PC-9 (cell line): ENCODE results near the gene PHLDA1. TPM values are rescaled to one million over a fixed set of nuclear protein-coding genes. Genes with fewer than 3 reads are reported as not detected.

Experiments
- Bru-seq: library from RNA; stranded (reverse); fragments of 400-500 nt; gene quantifications from one replicate; lab custom pipeline; 2021; lab: Mats Ljungman, UMichigan
- BruChase-seq, 2 experiments: library from RNA; stranded (reverse); fragments of 400-500 nt; gene quantifications; one replicate each; lab custom pipeline; 2021; lab: Mats Ljungman, UMichigan
- BruUV-seq: library from RNA; stranded (reverse); fragments of 400-500 nt; replicated peaks from 2 replicates; lab custom pipeline; 2021; lab: Mats Ljungman, UMichigan
- CTCF ChIA-PET: fragments of 300-600 bp; sonication (Branson Sonifier 250); formaldehyde crosslinking; loops from one replicate; lab custom pipeline; 2022; ENCODE audit warnings: antibody characterized with exemption; lab: Charles Lee
- POLR2A ChIA-PET: fragments of 300-600 bp; sonication (Branson Sonifier 250); formaldehyde crosslinking; loops from one replicate; lab custom pipeline; 2022; ENCODE audit warnings: antibody characterized with exemption; ENCODE audit not compliant: unreplicated experiment; lab: Charles Lee
- DNase-seq, 2 experiments: peaks; one replicate each; pipeline versions ENCODE4 v3.0.0 to v3.0.0-alpha.2; 2015 to 2022; ENCODE audit warnings: mixed read lengths in 1 of 2
- H2AFZ ChIP-seq: fragments of 200-600 bp; sonication (generic); 2 replicates; pipeline ENCODE4 v1.8.1; 2017; ENCODE audit warnings: antibody characterized with exemption
- H3F3A ChIP-seq: fragments of 200-600 bp; sonication (generic); 2 replicates; pipeline ENCODE4 v1.8.1; 2017; ENCODE audit warnings: antibody characterized with exemption, mild to moderate bottlenecking, low read depth; ENCODE audit not compliant: insufficient read depth
- H3K27ac ChIP-seq: fragments of 200-600 bp; sonication (generic); 2 replicates; pipeline ENCODE4 v1.6.1; 2016; ENCODE audit warnings: mixed run types
- H3K27me3 ChIP-seq: fragments of 200-600 bp; sonication (generic); 2 replicates; pipeline ENCODE4 v1.6.1; 2016; ENCODE audit warnings: low read depth, mixed run types; ENCODE audit not compliant: insufficient read depth
- H3K36me3 ChIP-seq: fragments of 200-600 bp; sonication (generic); 2 replicates; pipeline ENCODE4 v1.6.1; 2016; ENCODE audit warnings: low read depth, mixed run types
- H3K4me1 ChIP-seq: fragments of 200-600 bp; sonication (generic); replicated peaks from 2 replicates; pipeline ENCODE4 v1.6.1; 2016; ENCODE audit warnings: mixed run types; ENCODE audit not compliant: insufficient read depth
- H3K4me2 ChIP-seq: fragments of 200-600 bp; sonication (generic); 2 replicates; pipeline ENCODE4 v1.6.1; 2017; ENCODE audit warnings: mixed run types
- H3K4me3 ChIP-seq: fragments of 200-600 bp; sonication (generic); 2 replicates; pipeline ENCODE4 v1.6.1; 2016; ENCODE audit warnings: mixed run types
- H3K79me2 ChIP-seq: fragments of 200-600 bp; sonication (generic); 2 replicates; pipeline ENCODE4 v1.6.1; 2017; ENCODE audit warnings: low read depth, mixed run types
- H3K9me2 ChIP-seq: fragments of 200-600 bp; sonication (generic); 2 replicates; pipeline ENCODE4 v1.8.1; 2017; ENCODE audit warnings: mild to moderate bottlenecking; ENCODE audit not compliant: insufficient read depth
- H3K9me3 ChIP-seq: fragments of 200-600 bp; sonication (generic); 2 replicates; pipeline ENCODE4 v1.8.1; 2016; ENCODE audit warnings: low read depth; ENCODE audit not compliant: insufficient read depth
- H4K20me1 ChIP-seq: fragments of 200-600 bp; sonication (generic); 2 replicates; pipeline ENCODE4 v1.8.1; 2017; ENCODE audit not compliant: insufficient read depth
- EZH2 ChIP-seq: fragments of 200-600 bp; sonication (generic); IDR thresholded peaks from 2 replicates; pipeline ENCODE4 v1.8.0; 2017; ENCODE audit warnings: antibody characterized with exemption, low read depth
- intact Hi-C: fragments of 100-400 bp; cut with micrococcal nuclease; formaldehyde crosslinking; loops from one replicate; pipeline ENCODE4 v1.10.0; 2022; ENCODE audit not compliant: unreplicated experiment
- long read RNA-seq: library from polyadenylated mRNA; stranded (forward); transcript quantifications from one replicate; pipeline ENCODE4 v2.0.0, GENCODE V29; 2022
- total RNA-seq: library from RNA; stranded (reverse); gene quantifications from 2 replicates; pipeline ENCODE4 v1.2.3, GENCODE V29; 2021
- TF ChIP-seq, protein P1 (sequence below): fragments of 200-600 bp; sonication (generic); conservative IDR thresholded peaks from 2 replicates; pipeline ENCODE4 v1.6.1; 2017; ENCODE audit warnings: mixed run types, antibody characterized with exemption, mild to moderate bottlenecking, moderate library complexity

The PHLDA1 gene
- 29.1 and 38.3 TPM in 2 replicates for total RNA-seq
- Bru-seq, nascent RNA = percentile 99 among the genes with signal in this experiment
- percentile 99 among the genes with signal in this experiment for BruChase-seq, experiment 1, labeled RNA remaining after a 2-hour chase
- percentile 97 among the genes with signal in this experiment for BruChase-seq, experiment 2, labeled RNA remaining after a 6-hour chase
- long read RNA-seq, full-length matches to known transcripts = 263 of 272 reads
- long read RNA-seq, partial matches to known transcripts = 0 of 272 reads
- long read RNA-seq, other reads (novel, unspliced or antisense) = 9 of 272 reads

DNA sequence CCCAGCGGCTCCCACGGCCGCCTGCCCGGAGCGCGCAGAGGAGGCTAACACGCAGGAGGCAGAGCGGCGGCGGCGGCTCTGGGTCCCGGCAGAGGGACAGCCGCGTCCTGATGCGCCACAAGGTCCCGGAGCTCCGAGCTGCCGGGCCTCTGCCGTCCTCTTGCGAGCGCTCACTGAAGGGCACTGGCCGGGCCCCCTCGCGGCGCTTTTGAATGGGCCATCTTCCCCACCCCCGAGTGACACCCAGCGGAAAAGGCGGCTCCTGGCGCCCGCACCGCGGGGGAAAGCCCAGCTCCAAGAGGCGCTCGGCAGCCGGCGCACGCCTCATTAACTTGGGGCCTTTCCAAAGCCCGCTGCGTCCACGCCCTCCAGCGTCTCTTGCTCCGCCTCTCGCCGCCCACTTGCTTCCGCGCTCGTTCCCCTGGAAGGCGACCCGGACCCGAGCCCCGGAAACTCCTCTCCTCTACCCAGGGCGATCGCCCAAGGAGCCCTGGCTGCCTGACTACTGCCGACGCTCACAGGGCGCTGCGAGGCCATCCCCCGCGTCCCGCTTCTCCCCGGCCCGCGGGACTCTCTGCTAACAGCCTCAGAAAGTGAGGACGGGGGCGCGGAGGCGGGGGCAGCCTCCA is at the start of gene PHLDA1:
Gene PHLDA1 (minus strand): TSS at position 363 of the 629 bp plus-strand sequence.
- ChIA-PET CTCF (interaction anchor here (0.5 to 1.4 kb wide), 5 partner anchors 236 to 472 kb away, joined by 3 to 10 read pairs (median 4); no protein-coding TSS in a partner anchor), POLR2A (interaction anchor here (0.5 to 1.8 kb wide), 11 partner anchors 11 to 504 kb away, joined by 3 to 24 read pairs (median 5); no protein-coding TSS in a partner anchor)
- peak within 1 kb of the TSS; percentile 95 for H3K27ac ChIP-seq
- no TSS peak for BruUV-seq
- peaks cover 12% of the 10 kb centered on the region for H4K20me1 ChIP-seq
- H3K4me1 ChIP-seq = peaks cover 38% of the 10 kb centered on the region
- no peaks in the 10 kb centered on the region for H3K27me3 ChIP-seq
- intact Hi-C loops = loop anchor here (1.0 to 10.0 kb wide), 13 partner anchors 53 to 697 kb away; partner anchors contain the start of genes BBS10, CAPS2, GLIPR1L1 and KRR1
- H3K4me2 ChIP-seq = peak within 1 kb of the TSS; percentile 89
- TF ChIP-seq, protein P1, sequence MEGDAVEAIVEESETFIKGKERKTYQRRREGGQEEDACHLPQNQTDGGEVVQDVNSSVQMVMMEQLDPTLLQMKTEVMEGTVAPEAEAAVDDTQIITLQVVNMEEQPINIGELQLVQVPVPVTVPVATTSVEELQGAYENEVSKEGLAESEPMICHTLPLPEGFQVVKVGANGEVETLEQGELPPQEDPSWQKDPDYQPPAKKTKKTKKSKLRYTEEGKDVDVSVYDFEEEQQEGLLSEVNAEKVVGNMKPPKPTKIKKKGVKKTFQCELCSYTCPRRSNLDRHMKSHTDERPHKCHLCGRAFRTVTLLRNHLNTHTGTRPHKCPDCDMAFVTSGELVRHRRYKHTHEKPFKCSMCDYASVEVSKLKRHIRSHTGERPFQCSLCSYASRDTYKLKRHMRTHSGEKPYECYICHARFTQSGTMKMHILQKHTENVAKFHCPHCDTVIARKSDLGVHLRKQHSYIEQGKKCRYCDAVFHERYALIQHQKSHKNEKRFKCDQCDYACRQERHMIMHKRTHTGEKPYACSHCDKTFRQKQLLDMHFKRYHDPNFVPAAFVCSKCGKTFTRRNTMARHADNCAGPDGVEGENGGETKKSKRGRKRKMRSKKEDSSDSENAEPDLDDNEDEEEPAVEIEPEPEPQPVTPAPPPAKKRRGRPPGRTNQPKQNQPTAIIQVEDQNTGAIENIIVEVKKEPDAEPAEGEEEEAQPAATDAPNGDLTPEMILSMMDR = peak; percentile 44; the same call in 1 of the 2 replicates
- TF ChIP-seq EZH2 = no peak
- peak; percentile 88 to 98 for DNase-seq
- H3K4me3 ChIP-seq = peak within 1 kb of the TSS; percentile 94
- H2AFZ ChIP-seq = peak within 1 kb of the TSS; percentile 62
- H3K9me3 ChIP-seq = no peaks in the 10 kb centered on the region
- H3F3A ChIP-seq = peaks cover 54% of the 10 kb centered on the region
- peaks cover 33% of the 10 kb centered on the region for H3K36me3 ChIP-seq
- H3K79me2 ChIP-seq = peaks cover 85% of the 10 kb centered on the region
- H3K9me2 ChIP-seq = no peaks in the 10 kb centered on the region

DNA sequence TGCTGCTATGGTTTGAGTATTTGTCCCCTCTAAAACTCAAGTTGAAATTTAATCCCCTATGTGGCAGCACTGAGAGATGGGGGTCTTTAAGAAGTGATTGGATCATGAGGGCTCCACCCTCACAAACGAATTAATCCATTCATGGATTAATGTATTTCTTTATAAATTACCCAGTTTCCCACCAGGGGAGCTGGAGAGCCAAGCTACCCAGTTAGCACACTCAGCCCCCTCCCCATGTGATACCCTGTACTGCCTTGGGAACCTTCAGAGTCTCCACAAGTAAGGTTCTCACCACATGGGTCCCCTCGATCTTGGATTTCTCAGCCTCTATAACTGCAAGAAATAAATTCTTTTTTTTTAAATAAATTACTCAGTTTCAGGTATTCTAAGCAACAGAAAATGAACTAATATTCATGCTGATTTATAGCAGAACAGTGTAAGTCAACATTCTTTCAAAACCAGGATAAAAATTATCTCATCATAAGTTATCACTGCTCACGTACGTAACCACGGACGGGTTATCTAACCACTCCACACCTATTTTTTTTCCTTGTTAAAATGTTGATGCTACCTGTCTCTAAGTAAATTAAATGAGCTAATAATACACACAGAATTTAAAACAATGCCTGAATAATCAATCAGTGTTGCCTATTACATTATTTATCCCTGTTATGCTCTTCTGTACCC is 49.3 kb upstream of the PHLDA1 start:
- DNase-seq = no peak
- TF ChIP-seq, protein P1 = peak; percentile 32
- no peak for TF ChIP-seq EZH2
- no peaks in the 10 kb centered on the region for H3K27me3 ChIP-seq
- peaks cover 23% of the 10 kb centered on the region; the same call in 1 of the 2 replicates for H4K20me1 ChIP-seq
- no TSS peak for BruUV-seq
- H3K36me3 ChIP-seq = peaks cover 54% of the 10 kb centered on the region
- no peaks in the 10 kb centered on the region for H3K9me2 ChIP-seq
- intact Hi-C loops = loop anchor here (5.0 to 10.0 kb wide), 2 partner anchors 76 to 374 kb away; no protein-coding TSS in a partner anchor
- CTCF ChIA-PET = interaction anchor here (0.6 kb wide), 1 partner anchor 209 kb away, joined by 3 read pairs; no protein-coding TSS in a partner anchor
- H3K4me2 ChIP-seq = peak overlapping the region; percentile 98
- peaks cover 31% of the 10 kb centered on the region for H3K4me1 ChIP-seq
- H3K9me3 ChIP-seq = peaks cover 7% of the 10 kb centered on the region; the same call in 1 of the 2 replicates
- H2AFZ ChIP-seq = no peak overlapping the region
- peaks cover 85% of the 10 kb centered on the region for H3K79me2 ChIP-seq
- H3K4me3 ChIP-seq = no peak overlapping the region
- POLR2A ChIA-PET = no interaction called here
- no peak overlapping the region for H3K27ac ChIP-seq
- H3F3A ChIP-seq = peaks cover 15% of the 10 kb centered on the region; the same call in 1 of the 2 replicates
